Suprapubic skin (tissue), 4 donors: ENCODE results near the gene SLTM.

Source experiments
- CTCF ChIP-seq, 2 donors: fragments of 200-600 bp in 1 of 2; fragments of 450-650 bp in 1 of 2; sonication (generic) in 1 of 2; IDR thresholded peaks; one replicate each; pipeline ENCODE4 v1.5.1; 2016 to 2019; ENCODE audit warnings: antibody characterized with exemption in 2 of 2, mild to moderate bottlenecking in 1 of 2, moderate library complexity in 1 of 2
- EP300 ChIP-seq: sonication (generic); formaldehyde crosslinking; IDR thresholded peaks from one replicate; pipeline ENCODE4 v1.6.1; 2017; ENCODE audit warnings: antibody characterized with exemption
- POLR2AphosphoS5 ChIP-seq, 3 donors: sonication (generic); formaldehyde crosslinking; IDR thresholded peaks; one replicate each; pipeline ENCODE4 v1.6.1; 2017; ENCODE audit warnings: antibody characterized with exemption in 3 of 3

- TF ChIP-seq EP300 (no peak), CTCF (IDR thresholded peaks at IDR 0.05) (no peak), POLR2AphosphoS5 (IDR thresholded peaks at IDR 0.05) (no peak)
These were observed 1.4 kb downstream of the SLTM start for GRCh38 chr15:58931987-58932588.
